ENCODE data around the gene INPP5E. TPM values are rescaled to one million over a fixed set of nuclear protein-coding genes. Genes with fewer than 3 reads are reported as not detected.

Gene INPP5E
- total and polyA plus RNA-seq, 3 donors from 2014 or later, result 22.1 to 38.0 (median 32.2) TPM

GRCh38 chr9:136460772-136461325, 21.2 kb upstream of the INPP5E start:
- DNase-seq, result no peak
- Histone ChIP-seq H3K4me1 (no peaks in the 10 kb centered on the region), H3K4me3 (no peak overlapping the region), H3K9me3 (no peaks in the 10 kb centered on the region), H3K36me3 (ENCODE audit: low read depth, missing control alignments) (peaks cover 7% of the 10 kb centered on the region), H3K27me3 (no peaks in the 10 kb centered on the region), H3K27ac (no peak overlapping the region)
- WGBS, 2 donors, result 95 to 96% methylated on average over 23 of the region's 23 CpGs
- intact Hi-C loops (cut with DNase I; ENCODE audit: low total_unique reads), result no loop called here
- no peak for TF ChIP-seq CTCF (IDR thresholded peaks at IDR 0.05)
- TF ChIP-seq POLR2A (IDR thresholded peaks at IDR 0.05), result no peak

DNA sequence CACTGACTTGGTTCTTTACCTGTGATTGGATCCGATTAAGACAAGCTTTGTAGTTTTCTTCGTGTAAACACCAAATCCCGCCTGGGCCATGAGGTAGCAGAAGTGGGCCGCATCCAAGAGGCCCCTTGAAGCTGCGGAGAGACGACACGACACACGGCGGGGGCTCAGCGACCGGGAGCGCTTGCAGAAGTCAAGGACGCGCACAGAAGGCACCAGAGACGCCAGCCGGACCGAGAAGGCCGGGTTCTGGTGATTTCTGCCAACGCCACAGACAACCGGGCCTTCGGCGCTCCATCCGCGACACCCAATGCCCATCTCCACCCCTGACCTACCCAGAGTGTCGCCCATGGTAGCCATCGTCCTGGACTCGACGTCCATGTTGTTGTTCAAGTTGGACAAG, 19.8 kb upstream of the INPP5E start:
- Histone ChIP-seq H3K36me3 (ENCODE audit: low read depth, missing control alignments) (peaks cover 7% of the 10 kb centered on the region), H3K4me1 (no peaks in the 10 kb centered on the region), H3K4me3 (no peak overlapping the region), H3K27ac (no peak overlapping the region), H3K27me3 (no peaks in the 10 kb centered on the region), H3K9me3 (no peaks in the 10 kb centered on the region)
- intact Hi-C loops (cut with DNase I; ENCODE audit: low total_unique reads), result no loop called here
- DNase-seq, result no peak
- WGBS, 2 donors, result 92 to 96% methylated on average over 28 of the region's 28 CpGs
- TF ChIP-seq CTCF (IDR thresholded peaks at IDR 0.05), result no peak

- H3K36me3 ChIP-seq (ENCODE audit: low read depth, missing control alignments), result peaks cover 7% of the 10 kb centered on the region
- WGBS, 2 donors, result 93 to 95% methylated on average over 21 to 24 of the region's 24 CpGs
- DNase-seq, result no peak
Observed at GRCh38 chr9:136457326-136457725, 17.7 kb upstream of the INPP5E start.

GRCh38 chr9:136456258-136456657, 16.6 kb upstream of the INPP5E start:
- Histone ChIP-seq H3K4me3 (no peak overlapping the region), H3K36me3 (ENCODE audit: low read depth, missing control alignments) (peaks cover 7% of the 10 kb centered on the region), H3K27ac (no peak overlapping the region), H3K9me3 (no peaks in the 10 kb centered on the region), H3K4me1 (no peaks in the 10 kb centered on the region), H3K27me3 (no peaks in the 10 kb centered on the region)
- intact Hi-C loops (cut with DNase I; ENCODE audit: low total_unique reads), result no loop called here
- TF ChIP-seq CTCF (IDR thresholded peaks at IDR 0.05) (no peak), POLR2A (IDR thresholded peaks at IDR 0.05) (no peak)
- 82 to 88% methylated on average over 9 of the region's 9 CpGs for WGBS, 2 donors
- no peak for DNase-seq

More at GRCh38 chr9:136457326-136457725, 17.7 kb upstream of the INPP5E start:
- Histone ChIP-seq H3K27me3 (no peaks in the 10 kb centered on the region), H3K27ac (no peak overlapping the region), H3K4me3 (no peak overlapping the region), H3K4me1 (no peaks in the 10 kb centered on the region), H3K9me3 (no peaks in the 10 kb centered on the region)
- TF ChIP-seq POLR2A (IDR thresholded peaks at IDR 0.05) (no peak), CTCF (IDR thresholded peaks at IDR 0.05) (no peak)
- intact Hi-C loops (cut with DNase I; ENCODE audit: low total_unique reads), result no loop called here
